Activated naive CD4-positive, alpha-beta T cell treated with anti-CD3 and anti-CD28 coated beads, Interleukin-2, amount 50 U/mL, for 16 hours (primary cell): Measurements from ENCODE around the gene PI4KB.

Experiments
- DNase-seq: peaks from one replicate; pipeline ENCODE4 v3.0.0-alpha.2; 2020

The PI4KB gene

DNA sequence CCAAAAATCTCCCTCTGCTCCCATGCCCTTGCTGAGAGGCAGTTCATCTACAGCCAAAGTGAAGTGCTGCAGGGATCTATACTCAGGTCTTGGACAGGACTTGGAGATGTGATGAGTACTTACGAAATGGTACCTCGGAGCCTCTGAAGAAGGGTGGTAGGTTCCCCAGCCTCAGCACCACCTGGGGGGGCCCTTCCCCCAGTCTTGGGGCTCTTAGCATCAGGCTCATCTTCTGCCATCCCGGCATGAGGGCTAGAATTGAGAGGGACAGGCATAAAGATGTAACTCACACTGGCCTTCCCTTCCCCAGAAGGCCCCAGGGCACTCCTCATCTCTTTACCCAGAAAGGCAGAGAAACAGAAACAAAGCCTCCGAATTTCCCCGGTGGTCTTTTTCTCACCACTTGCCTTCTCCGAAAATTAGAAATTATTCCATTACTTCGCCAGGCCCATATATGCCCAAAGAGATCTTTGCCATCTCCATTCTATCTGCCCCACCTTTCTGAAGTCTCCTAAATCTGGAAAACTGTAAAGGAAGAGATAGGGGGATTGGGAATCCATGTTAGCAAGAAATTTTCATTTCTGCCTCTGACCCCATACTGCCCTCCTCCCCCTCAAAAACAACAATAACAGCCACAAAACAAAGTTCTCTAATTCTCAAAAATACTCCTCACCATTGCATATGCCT is 19.0 kb upstream of the PI4KB start:
- DNase-seq = no peak

DNA sequence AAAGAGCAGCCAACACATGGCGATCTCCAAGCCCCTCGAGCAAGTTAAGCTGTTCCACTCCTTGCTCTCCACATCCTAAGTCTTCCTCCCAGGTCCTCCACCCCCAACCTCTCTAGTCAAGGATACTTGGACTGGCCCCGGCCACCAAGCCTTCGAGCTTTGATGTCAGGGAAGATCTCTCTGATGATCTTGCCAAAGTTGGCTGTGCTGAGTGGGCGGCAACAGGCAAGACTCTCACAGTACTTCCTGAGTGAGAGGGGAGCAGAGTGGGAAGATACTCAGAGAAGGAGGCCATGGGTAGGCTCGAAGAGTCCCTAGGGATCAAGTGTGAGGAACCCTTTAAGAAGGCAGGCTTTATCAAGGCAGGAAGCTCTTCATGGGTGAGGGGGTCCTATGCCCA is 17.1 kb upstream of the PI4KB start:
- no peak for DNase-seq

DNA sequence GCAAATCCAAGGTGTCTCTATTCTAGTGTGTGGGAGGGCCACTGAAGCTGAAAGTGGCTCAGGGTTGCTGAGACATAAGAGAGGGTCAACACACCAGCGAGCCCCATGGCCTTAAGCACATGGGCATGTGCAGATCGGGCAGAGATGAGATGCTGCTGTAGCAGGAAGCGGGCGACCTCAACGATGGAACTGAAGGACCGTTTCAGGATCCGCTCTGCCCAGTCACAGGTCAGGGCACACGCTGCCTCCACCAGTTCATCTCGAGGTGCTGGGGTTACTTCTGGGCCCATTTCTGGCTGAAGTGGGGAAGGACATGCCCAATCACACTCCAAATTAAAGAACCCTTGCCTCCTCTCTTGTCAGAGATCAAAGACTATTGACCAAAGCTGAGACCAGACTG is 16.4 kb upstream of the PI4KB start:
- DNase-seq = no peak

DNA sequence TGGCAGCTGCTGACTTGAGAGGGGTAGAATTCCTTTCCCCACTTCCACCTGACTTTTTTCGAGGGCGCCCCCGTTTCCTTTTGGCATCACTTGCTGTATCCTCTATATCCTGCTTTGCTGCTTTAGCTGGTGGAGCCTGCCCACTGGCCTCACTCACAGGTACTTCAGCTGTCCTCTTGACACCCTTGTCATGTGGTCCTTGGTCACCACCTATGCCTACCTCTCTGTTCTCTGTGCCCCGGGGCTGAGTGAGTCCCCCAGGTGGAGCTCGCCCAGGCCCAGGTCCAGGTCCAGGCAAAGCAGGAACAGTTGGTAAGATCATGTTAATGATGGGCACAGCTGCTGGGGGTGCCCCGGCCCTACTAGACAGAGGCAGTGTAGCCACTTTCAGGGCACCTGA is 15.4 kb upstream of the PI4KB start:
- no peak for DNase-seq

DNA sequence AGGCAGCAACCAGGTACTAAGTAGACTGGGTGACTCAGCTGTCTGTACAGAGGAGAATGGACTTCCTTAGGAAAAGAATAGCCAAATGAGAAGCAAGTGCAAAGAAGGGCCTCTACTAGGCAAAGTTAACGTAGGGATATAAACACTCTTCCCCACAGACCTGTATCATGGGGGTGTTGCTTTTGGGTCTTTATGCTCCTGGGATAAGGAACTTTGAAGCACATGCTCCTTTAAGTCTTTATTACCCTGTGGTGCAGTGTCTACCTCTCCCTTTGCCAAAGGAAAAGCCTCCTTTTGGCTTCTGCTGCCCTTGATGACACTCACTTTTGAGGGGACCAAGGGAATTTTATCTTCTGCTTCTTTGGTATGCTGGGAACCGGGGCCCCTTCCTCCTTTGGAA is 14.8 kb upstream of the PI4KB start:
- no peak for DNase-seq

DNA sequence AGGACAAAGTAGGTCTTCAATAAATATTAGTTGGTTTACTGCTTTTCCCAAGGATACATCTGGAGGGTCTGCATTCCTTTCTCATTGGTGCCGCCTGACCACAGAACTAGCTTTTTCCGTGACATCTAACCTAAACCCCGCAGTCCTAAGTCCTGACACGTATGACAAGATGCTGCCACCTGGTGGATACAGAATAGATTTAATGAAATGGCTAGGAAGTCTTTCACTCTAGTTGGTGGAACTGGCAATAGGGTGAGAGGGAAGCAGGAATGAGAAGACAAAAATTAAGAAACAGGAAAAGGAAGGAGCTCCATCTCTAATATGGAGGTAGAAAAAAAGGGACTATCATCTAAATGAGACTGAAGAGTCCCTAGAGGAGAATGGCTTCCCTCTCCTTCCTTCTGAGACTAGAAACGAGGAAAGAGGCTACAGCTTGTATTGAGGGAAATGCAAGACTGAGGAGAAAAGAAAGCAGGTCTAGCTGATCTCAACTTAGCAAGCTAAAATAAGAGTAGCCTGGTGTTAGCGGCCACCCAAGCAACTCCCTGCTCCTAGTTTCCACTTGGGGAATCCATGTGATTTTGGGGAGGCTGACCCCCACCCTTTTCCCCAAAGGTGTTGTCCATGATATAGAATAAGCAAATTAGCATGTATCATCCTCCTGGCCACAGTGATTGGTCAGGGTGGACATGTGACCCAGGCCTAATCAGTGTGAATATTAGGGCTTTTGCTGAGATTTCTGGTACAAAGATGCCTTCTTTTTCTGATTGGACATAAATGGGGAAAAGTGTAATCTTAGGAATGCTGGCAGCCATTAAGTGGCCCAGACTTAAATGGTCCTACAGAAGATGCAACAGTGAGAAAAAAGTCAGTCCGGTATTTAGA is 13.9 kb upstream of the PI4KB start:
- DNase-seq = peak; percentile 32

DNA sequence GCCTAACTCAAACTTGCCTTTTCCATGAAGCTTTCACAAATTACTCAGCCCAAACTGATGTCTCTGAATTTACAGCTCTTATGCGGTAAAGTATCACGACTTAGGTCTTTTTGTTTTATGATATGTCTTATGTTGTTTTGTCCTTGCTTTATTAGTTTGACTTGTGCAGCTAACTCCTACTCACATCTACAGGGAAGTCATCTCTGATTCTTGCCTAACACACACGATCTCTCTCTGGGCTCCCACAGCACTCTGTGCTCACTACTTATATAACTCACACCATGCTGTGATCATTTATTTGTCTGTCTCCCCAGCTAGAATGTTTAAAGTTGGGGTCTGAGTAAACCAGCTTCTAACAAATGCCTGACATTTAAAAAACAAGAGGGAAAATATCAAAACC is 9.3 kb upstream of the PI4KB start:
- DNase-seq = no peak

DNA sequence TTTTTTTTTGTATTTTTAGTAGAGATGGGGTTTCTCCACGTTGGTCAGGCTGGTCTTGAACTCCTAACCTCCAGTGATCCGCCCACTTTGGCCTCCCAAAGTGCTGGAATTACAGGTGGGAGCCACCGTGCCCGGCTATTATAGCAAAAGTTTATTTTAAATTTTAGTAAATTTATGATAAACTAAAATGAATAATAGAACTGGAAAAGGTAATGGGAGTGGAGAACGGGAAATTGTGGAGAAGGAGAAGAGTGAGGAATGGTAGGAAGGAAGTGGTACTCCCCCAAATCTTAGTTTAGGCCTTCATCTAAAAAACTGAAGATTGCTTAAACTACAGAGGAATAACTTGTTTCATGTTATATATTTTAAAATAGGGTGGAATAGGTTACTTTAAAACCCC is 7.6 kb upstream of the PI4KB start:
- no peak for DNase-seq

DNA sequence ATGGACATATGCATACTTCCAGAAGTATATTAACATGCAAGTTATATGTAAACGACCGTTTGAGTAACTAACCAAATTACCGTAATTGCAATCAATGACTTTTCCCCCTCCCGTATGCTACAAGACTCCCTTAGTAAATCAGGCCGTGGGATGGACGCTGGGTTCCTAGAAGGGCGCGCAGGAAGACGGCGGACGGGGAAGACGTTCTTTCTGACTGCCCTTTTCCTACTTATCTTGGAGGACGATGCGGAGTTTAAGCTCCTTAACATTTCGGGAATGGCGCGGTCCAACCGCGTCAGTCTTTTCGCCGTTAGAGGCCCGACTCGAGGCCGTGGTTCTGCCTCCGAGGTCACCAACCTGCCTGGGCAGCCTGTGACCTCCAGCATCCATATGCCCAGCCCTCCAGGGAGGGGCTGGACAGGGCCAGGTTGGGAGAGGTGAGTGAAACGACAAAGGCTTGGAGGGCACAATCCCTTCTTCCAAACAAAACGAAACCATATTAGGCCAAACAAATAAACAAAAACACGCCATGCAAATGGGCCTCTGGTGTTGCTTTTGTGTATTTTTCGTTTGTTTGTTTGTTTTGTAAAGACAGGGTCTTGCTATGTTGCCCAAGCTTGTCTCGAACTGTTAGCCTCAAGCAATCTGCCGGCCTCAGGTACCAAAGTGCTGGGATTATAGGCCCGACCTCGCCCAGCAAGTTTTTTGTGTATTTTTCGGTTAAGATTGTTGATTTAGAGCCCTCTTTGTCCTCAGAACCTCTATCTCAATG is 873 bp upstream of the PI4KB start:
- DNase-seq = no peak

DNA sequence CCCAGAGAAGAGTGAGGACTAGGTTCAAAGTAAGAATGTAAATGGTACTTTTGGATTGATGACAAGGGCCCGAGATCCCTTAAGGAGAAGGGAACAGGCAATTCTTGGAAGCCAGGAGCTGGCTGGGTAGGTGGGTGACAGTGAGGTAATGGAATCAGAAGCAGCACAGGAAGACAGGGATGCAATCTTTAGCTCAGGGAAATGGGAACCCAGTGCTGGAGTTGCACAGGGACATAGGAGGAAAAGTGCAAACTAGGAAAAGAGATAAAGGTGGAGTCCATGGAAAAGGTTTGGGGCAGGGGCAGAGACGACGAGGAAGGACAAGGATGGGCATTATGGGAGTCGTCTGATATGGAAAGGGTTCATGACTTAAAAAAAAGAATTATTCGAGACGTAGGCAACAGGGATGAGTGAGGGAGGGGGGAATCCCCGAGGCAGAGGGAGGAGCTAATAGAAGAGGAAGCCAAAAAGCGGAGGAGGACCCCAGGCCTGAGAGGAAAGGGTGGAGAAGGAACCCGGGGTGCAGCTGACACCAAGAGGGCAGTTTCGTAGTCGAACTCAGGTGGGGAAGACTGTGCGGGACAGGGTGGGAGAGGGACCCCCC is 495 bp downstream of the PI4KB start:
- DNase-seq = peak; percentile 57

DNA sequence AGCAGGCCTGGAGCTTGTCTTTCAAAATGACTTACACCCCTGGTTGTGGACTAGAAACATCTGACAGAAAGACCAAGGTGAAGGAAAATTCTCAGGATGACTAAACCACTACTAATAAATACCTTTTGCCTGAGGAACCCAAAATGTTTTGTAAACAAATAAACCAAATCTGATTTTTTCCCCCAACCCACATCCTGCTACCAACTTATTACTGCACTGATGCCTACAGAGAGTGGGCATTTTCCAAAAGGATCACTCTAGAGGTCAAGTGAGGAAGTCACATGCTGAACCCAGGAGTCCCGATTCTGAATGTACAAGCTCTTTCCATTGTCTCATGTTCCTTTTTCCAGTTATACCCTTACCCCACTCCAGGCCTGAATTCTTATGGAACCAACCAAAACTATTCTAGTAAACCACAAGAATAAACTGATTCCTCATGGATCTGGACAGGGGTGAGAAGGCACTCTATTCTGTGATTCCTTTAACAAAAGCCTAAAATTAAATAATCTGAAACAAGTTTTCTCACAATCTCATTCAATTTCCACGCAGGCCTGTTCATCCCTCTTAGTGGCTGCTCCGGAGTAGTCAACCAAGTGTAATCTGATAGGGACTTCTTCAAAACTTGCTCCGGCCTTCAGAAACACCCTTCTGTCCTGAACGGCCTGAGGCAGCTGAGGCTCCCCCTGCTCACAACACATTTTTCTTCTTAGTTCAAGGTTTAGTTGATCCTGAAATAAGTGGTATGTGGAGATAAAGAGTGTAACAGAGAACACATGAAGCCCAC is 1.4 kb downstream of the PI4KB start:
- DNase-seq = no peak

DNA sequence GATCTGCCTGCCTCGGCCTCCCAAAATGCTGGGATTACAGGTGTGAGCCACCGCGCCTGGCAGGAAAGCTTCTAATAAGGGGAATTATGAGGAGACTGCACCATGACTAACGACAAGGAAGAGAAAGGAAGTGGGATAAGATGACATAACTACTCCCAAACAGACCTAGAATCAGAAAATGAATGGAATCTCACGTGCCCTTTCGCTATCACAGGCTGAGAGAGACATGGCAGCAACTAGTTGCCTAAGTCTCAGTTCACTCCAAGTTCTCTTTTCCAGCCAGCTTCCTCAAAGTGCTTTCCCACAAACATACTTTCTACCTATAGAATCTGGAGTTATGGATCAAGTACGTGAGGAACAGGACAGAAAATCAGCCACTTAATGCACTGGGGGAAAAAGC is 2.0 kb downstream of the PI4KB start:
- DNase-seq = no peak

DNA sequence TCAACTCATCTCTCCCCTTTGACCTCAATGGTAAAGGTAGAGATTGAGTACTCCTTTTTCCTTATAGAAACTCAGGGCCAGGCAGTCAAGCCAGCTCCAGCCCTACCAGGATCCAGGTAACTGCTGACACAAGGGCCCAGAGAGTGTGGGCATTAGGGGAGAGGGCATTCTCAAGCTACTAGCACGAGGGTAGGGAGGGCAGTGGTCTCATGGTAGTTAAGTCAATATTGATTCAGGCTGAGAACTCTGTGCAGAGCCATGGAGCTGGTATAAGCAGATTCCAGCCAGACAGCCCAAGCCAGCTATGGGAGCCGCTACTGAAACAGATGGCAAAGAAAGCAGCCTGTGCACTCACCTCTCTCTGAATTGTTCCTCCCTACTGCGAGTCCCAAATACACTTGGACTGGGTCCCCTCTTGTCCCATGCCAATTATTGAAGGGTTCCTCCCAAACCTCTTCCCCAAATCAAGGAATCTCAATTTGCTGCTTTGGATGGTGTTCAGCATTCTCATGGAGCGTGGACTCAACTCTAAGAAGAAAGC is 2.8 kb downstream of the PI4KB start:
- no peak for DNase-seq

DNA sequence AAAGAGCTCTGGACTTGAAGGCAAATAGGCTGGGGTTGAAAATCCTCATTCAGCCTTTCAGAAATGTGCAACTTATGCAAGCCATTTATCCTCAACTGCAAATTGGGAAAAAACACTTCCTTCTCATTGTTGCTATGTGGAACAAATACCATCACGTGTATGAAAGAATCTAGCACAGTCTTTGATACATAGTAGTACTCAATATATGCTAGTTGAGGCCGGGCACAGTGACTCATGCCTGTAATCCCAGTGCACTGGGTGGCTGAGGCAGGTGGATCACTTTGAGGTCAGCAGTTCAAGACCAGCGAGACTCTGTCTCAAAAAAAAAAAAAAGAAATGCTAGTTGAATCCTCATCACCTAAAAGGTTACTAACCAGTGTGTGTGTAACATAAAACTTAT is 8.2 kb downstream of the PI4KB start:
- DNase-seq = no peak

DNA sequence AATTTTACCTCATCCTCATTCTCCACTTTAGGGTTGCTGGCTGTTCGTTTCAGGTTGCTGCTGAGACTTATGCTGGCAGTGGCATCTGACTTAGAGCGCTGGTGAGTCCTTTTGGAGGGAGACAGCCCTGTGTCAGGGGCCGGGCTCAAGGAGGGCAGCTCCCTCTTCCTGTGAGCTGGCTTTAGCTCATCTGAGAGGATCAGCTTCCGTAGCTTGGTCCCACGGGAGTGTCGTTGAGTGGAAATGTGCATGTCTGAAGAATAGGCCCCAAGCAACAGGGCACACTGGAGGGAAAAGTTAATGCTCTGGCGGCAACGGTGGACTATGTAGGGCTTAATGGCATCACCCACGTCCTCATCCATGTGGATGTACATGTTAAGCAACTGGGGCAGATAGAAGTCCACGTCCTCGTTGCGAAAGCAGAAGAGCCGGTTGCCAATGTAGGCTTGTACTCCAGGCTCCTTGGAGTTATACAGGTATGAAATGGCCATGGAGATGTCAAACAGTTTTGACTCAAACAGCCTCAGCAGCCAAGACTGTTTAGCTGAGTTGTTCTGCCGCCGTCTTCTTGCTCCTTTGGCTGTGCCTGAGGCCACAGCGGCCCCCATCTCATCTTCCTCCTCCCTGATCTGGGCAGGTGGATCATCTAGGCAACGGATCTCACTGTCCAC is 11.5 kb downstream of the PI4KB start:
- DNase-seq = no peak

DNA sequence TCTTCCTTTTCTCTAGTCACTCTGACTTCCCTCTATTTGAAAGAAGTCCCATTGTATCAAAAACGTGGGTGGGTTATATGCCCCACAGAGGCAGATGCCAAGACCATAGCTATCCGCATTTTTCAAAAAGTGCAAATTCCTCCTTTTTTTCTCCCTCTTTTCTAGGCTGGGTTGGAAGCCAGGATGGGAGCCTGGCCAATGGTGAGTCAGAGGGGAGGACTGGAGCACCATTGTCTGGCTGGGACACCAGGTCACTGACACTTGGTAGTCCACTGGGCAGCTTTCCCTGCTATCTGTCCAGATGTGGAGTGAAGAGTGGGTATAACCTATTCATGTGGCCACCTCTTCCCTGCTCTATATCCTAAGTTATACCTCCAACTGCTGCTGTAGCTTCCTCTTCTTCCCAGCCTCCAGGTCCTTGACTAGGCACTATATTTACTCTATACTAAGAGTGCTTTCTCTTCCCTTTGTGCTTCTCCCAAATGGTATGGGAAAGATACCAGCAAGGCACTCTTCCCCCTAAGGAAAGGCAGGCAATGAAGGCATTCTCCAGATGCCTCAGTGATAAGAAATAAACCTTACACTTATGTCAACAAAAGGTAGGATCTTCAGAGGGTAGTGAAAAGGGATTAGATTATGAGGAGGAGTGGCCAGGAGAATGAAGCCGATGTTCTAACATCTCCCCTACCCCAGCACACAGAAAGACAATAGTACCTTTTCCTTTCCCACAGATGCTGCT is 12.9 kb downstream of the PI4KB start:
- DNase-seq = no peak

DNA sequence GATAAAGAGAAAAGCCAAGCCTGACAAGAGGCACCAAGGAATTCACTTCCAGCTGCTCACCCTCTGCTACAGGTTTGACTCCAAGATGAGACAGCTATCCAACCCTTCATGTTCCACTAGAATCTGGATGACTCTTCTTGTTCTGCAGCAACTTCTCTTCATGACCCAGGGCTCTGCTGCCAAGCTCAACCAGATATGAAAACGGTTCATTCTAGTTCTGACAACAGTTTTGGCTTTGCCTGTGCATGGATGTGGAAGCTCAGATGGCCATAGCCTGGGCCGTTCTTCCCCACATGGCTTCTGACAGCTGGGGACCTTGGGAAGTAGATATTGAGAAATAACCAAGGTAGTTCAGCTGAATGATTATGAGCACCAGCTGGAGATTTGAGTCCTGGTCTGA is 13.7 kb downstream of the PI4KB start:
- no peak for DNase-seq

DNA sequence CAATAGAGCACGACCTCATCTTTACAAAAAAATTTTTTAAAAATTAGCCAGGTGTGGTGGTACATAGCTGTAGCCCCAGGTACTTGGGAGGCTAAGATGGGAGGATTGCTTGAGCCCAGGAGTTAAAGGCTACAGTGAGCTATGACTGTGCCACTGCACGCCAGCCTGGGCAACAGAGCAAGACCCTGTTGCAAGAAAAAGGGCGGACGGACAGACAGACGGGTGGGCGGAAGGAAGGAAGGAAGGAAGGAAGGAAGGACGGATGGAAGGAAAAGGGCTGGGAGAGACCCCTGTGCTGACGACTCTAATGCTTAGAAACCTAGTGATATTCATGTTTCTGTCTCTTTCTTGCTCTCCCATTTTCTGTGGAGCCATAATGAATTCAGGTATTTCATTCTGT is 14.4 kb downstream of the PI4KB start:
- no peak for DNase-seq

DNA sequence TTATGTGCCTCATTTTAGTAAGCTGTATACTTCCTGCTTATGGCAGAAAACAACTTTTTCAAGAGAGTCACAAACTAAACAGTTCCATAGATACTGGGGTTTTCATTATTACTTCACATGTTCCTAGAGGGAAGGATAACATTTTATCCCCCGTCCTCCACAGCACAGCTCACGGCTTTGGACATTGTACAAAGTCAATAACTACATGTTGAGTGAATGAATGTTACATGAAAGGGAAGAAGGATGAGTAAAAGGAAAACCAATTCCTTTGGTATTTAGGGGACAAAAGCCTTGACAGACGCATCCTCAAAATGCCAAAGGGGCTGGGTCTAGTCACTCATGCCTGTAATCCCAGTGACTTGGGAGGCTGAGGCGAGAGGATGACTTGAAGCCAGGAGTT is 14.8 kb downstream of the PI4KB start:
- no peak for DNase-seq

DNA sequence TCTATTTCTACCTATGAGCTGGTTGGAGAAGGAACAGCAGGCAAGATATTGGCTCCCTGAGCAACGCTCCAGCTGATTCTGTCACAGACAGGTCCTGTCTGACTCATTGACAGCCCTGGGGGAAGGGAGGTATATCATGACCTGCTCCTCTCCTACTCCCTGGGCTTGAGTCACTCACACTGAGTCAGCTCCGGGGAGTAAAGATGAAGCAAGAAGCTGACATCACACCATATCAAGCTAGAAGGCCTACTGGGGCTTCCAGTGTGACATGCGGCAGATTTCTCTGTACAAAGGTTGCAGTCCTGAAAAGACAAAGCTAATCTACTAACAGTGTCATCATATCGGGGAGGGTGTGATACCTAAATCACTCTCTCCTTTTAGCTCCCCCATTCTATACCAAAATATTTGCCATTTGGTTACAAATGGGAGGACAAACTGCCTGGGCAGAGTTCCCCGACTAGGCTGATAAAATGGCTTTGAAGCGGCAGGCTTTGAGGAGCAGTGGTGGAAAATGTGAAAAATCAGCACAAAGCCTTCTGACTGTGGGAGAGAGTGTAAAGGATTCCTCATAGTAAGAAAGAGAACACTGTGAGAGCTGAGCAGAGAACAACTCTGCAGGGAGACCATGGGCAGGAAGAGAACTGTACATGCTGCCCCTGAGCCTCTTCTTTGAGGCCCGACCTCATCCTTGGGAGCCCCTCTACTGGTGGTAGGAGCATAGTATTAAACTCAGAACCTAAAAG is 15.5 kb downstream of the PI4KB start:
- DNase-seq = peak; percentile 87
